ENCODE results near the gene LRIG1.

GRCh38 chr3:66425576-66426114 lies 75.2 kb downstream of the LRIG1 start:
- no peak for TF ChIP-seq POLR2A (IDR thresholded peaks at IDR 0.05)
- TF ChIP-seq, protein P1, sequence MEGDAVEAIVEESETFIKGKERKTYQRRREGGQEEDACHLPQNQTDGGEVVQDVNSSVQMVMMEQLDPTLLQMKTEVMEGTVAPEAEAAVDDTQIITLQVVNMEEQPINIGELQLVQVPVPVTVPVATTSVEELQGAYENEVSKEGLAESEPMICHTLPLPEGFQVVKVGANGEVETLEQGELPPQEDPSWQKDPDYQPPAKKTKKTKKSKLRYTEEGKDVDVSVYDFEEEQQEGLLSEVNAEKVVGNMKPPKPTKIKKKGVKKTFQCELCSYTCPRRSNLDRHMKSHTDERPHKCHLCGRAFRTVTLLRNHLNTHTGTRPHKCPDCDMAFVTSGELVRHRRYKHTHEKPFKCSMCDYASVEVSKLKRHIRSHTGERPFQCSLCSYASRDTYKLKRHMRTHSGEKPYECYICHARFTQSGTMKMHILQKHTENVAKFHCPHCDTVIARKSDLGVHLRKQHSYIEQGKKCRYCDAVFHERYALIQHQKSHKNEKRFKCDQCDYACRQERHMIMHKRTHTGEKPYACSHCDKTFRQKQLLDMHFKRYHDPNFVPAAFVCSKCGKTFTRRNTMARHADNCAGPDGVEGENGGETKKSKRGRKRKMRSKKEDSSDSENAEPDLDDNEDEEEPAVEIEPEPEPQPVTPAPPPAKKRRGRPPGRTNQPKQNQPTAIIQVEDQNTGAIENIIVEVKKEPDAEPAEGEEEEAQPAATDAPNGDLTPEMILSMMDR (IDR thresholded peaks at IDR 0.05): no peak

All from breast epithelium (tissue), 3 donors.